Activated naive CD4-positive, alpha-beta T cell treated with anti-CD3 and anti-CD28 coated beads, Interleukin-2, amount 50 U/mL, for 72 hours (primary cell): ENCODE data around the gene DLG3. TPM values are rescaled to one million over a fixed set of nuclear protein-coding genes. Genes with fewer than 3 reads are reported as not detected.

Experiments used
- ATAC-seq, 2 donors: fragments of 150-1000 bp; cut with Tn5 transposase; 2 replicates each; pipeline ENCODE4 v1.10.0; 2021; ENCODE audit warnings: mild to moderate bottlenecking in 2 of 2, moderate library complexity in 2 of 2
- DNase-seq, 2 donors: peaks; one replicate each; pipeline ENCODE4 v3.0.0; 2021 to 2022; ENCODE audit warnings: low spot score in 2 of 2
- H3K27ac Mint-ChIP-seq, 2 donors: one replicate each; pipeline ENCODE4 v1.8.0; 2022; ENCODE audit warnings: mild to moderate bottlenecking in 2 of 2, mixed read lengths in 2 of 2
- H3K36me3 Mint-ChIP-seq, 2 donors: one replicate each; pipeline ENCODE4 v1.8.0; 2022; ENCODE audit warnings: mixed read lengths in 2 of 2
- H3K9me3 Mint-ChIP-seq, 2 donors: one replicate each; pipeline ENCODE4 v1.8.0; 2022; ENCODE audit warnings: mixed read lengths in 2 of 2
- total RNA-seq, 2 donors: library from RNA; stranded (reverse); gene quantifications; one replicate each; pipeline ENCODE4 v1.2.3, GENCODE V29; 2022

Gene DLG3
- total RNA-seq, 2 donors from 2014 or later: 7.9 to 27.0 TPM

- Mint-ChIP-seq H3K9me3 (no peaks in the 10 kb centered on the region), H3K36me3 (no peaks in the 10 kb centered on the region), H3K27ac (peak overlapping the region; percentile 84 to 95)
- DNase-seq (peak; percentile 72), ATAC-seq (peak; percentile 85 to 86)
Observed at GRCh38 chrX:70433848-70434351, 10.7 kb upstream of the DLG3 start.

DNA sequence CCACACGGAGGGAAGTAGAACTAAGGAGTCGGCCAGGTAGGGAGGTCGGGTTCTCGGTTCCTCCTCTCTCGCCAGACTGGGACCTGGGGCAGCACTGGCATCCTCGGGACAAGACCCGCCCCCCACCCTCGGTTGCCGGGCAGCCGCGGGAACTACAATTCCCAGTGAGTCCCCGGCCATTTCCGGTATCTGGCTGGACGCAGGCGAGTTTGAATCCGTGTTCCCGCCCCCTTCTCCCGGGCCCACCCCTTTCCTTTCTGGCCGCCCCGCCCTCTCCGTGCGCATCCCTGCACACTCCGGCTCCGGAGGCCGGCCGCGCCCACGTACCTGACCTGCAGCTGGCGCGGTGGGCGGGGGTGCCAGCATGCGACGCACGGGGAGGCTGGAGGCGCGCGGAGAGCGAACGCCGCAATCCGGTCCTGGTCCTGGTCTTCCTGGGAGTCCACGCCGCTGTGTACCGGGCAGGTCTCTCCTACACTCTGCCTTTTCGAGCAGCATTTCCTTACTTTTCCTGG is 10.2 kb upstream of the DLG3 start:
- H3K36me3 Mint-ChIP-seq: no peaks in the 10 kb centered on the region
- ATAC-seq (peak; percentile 72 to 75), DNase-seq (peak in 1 of 2 donors; percentile 39)
- H3K27ac Mint-ChIP-seq: peak overlapping the region; percentile 84 to 95
- no peaks in the 10 kb centered on the region for H3K9me3 Mint-ChIP-seq

DNA sequence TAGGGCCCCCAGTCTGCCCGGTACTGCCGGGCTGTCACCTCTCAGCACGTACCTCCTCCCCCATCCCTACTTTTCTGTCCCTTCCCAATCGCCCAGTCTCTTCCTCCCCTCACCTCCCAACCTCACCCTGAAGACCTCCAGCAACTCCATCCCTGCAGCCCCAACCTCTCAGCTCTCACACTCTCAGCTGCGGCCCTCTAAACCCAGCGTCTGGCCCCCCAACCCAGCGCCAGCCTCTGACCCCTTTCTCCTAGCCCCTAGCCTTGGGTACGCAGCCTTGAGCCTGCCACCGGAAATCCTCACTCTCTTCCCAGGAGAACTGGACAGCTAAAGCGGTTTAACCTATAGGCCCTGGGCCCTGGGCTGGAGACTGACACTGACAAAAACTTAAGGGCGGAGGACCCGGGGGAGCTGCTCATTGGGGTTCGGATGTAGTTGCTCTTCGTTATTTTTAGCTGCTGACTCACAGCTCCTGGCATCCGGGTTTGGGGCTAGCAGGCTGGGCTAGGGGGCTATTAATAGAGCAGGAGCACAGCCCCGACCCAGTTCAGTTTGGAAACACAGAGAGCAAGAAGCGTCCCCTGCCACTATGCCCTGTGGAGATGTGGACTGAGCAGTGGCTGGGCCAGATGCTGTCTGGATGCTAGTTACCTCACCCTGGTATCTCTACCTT is 9.6 kb upstream of the DLG3 start:
- ATAC-seq (no peak), DNase-seq (no peak)
- H3K9me3 Mint-ChIP-seq: no peaks in the 10 kb centered on the region
- H3K36me3 Mint-ChIP-seq: no peaks in the 10 kb centered on the region
- H3K27ac Mint-ChIP-seq: no peak overlapping the region

DNA sequence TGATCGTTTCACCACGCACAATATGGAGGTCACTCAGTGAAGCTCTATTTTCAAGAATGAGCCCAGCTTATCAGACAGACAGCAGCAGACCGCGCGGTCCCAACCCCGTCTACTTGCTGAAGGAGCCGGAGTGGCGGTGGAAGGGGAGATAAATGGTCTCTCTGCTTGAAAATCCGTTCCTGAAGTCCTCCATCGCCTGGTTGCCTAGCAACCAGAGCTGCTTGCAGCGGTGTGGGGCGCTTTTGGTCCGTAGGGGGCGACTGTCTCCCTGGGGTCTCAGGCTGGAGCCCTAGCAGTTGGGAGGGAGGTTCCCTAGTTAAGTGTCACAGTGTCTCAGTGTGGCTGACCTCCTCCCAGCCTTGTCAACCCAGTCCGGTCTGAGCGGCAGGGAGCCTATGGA is 8.3 kb upstream of the DLG3 start:
- Mint-ChIP-seq H3K36me3 (no peaks in the 10 kb centered on the region), H3K27ac (no peak overlapping the region), H3K9me3 (no peaks in the 10 kb centered on the region)
- DNase-seq (no peak), ATAC-seq (no peak)

DNA sequence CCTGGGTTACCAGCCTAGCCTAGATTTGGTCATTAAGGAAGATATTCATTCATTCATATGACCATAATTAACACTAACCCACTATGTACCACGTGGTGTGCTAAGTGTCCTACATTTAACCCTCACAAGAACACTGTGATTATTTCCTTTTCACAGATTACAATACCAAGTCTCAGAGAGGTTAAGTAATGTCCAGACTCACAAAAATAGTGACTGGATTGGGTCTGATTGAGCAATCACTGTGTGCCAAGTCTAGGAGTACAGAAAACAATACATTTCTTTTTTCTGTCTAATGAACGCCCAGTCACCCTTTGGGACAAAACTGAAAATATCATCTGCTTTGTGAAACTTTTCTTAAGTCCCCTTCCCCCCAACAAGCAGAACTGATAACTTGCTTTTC is 7.6 kb upstream of the DLG3 start:
- Mint-ChIP-seq H3K9me3 (no peaks in the 10 kb centered on the region), H3K27ac (no peak overlapping the region), H3K36me3 (no peaks in the 10 kb centered on the region)
- DNase-seq (no peak), ATAC-seq (no peak)

DNA sequence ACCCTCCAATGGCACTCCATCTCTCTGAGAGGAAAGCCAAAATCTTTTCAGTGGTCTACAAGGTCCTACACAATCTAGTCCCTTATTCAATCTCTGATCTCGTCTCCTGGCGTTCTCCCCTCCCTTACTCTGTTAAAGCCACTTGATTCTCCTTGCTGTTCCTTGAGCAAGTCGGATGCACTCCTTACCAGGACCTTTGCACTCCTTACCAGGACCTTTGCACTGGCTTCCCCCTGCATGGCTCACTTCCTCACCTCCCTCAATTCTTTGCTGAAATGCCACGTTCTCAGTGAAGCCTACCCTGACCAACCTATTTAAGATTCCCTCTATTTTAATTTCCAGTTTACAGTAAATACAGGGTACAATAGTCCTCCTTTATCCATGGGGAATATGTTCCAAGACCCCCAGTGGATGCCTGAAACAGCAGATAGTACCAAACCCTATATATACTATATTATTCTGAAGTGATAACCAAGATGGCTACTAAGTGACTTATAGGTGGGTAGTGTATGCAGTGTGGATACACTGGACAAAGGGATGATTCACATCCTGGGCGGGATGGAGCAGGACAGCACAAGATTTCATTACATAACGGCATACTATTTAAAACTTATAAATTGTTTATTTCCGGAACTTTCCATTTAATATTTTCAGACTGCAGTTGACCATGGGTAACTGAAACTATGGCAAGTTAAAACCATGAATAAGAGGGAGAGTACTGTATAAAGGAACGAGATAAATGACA is 6.5 kb upstream of the DLG3 start:
- H3K9me3 Mint-ChIP-seq: no peaks in the 10 kb centered on the region
- no peak for DNase-seq
- no peak for ATAC-seq
- H3K36me3 Mint-ChIP-seq: no peaks in the 10 kb centered on the region
- no peak overlapping the region for H3K27ac Mint-ChIP-seq

DNA sequence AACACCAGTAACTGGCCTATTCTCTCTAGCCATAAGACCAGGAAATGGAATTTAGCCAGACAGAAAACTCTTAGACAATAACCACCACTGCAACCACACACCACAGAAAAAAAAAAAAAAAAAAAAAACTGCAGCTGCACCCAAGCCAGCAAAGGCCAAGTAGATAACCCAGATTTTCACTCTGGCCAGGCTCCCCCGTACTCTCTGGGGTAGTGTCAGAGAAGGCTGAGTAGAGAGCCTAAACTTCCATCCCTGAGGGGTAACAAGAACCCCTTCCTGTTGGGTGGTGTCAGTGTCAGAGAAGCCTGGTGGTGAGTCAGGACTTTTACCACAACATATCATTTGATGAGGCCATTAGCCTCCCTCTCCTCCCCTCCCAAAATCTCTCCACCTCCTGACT is 5.6 kb upstream of the DLG3 start:
- H3K9me3 Mint-ChIP-seq: no peaks in the 10 kb centered on the region
- DNase-seq: no peak
- peak; percentile 28 to 36 for ATAC-seq
- H3K36me3 Mint-ChIP-seq: no peaks in the 10 kb centered on the region
- H3K27ac Mint-ChIP-seq: no peak overlapping the region

GRCh38 chrX:70442224-70442623 is 2.4 kb upstream of the DLG3 start:
- ATAC-seq: no peak
- H3K27ac Mint-ChIP-seq: no peak overlapping the region

GRCh38 chrX:70444946-70445656 is 466 bp downstream of the DLG3 start:
- H3K36me3 Mint-ChIP-seq: no peaks in the 10 kb centered on the region
- no peaks in the 10 kb centered on the region for H3K9me3 Mint-ChIP-seq
- no peak for DNase-seq
- H3K27ac Mint-ChIP-seq: no peak overlapping the region
- peak in 1 of 2 donors; percentile 52 for ATAC-seq

More at GRCh38 chrX:70442224-70442623, 2.4 kb upstream of the DLG3 start:
- Mint-ChIP-seq H3K36me3 (no peaks in the 10 kb centered on the region), H3K9me3 (no peaks in the 10 kb centered on the region)
- no peak for DNase-seq

GRCh38 chrX:70445951-70446350 is 1.3 kb downstream of the DLG3 start:
- no peak for ATAC-seq
- no peak for DNase-seq
- no peaks in the 10 kb centered on the region for H3K36me3 Mint-ChIP-seq
- no peak overlapping the region for H3K27ac Mint-ChIP-seq
- no peaks in the 10 kb centered on the region for H3K9me3 Mint-ChIP-seq

DNA sequence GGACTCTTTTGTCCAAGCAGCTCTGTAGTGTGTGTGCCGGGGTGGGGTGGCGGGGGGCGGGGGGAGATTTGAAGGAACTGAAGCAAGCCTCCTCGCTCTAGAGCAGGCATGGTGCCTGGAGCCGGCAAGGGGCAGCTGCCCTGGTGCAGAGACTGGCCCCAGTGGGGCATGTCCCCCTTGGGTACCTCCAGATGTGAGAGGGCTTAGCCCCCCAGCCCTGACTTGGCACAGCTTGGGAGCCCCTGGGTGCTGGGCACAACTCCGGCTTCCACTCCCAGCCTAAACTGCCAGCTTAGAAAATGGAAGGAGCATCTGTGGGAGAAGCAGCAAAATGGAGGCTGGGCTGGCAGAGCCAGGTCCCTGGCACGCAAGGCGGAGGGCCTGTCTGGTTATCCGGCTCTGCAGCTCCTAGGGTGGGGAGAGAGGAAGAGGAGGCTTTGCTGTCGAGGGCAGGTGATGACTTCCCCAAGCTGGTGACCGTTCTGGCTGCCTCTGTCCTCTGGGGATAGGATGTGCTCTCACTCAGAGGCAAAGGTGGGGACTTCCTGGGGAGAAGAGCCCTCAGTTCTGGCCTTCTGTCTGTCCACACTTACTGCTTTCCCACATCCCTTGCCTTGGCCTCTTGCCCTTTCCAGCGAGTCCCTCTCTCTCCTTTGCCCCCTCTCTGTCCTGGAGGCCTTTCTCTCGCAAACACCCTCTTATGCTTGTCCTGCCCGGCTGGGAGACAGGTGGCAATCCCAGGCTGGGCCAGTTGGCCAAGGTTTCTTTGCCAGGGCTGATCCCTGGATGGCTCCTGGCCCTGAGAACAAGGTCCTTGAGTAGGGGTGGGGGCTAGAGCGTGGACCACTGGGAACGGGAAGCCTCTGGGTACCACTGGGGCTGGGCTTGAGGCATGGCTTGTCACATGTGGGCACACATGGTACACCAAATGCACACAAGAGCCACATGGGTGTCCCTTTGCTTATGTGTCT is 2.0 kb downstream of the DLG3 start:
- no peak for ATAC-seq

DNA sequence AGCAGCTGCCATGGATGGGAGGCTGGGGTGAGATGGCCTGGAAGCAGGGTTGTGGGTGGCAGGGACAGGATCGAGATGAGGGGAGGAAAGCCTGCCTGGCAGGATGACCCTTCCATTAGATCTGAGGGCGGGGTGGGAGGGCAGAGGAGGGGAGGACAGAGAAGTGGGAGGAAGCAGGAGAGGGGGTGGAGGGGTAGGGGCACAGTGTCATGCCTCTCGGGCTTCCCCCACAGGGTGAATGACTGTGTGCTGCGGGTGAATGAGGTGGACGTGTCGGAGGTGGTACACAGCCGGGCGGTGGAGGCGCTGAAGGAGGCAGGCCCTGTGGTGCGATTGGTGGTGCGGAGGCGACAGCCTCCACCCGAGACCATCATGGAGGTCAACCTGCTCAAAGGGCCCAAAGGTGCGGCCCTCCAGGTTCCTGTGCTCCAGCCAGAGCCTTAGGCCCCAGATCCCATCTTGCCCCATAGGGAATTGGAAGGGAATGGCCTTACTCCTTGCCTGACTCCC is 4.9 kb downstream of the DLG3 start:
- no peaks in the 10 kb centered on the region for H3K9me3 Mint-ChIP-seq
- ATAC-seq (no peak), DNase-seq (no peak)
- no peaks in the 10 kb centered on the region for H3K36me3 Mint-ChIP-seq
- no peak overlapping the region for H3K27ac Mint-ChIP-seq

More for the DNA sequence above, 2.0 kb downstream of the DLG3 start:
- no peaks in the 10 kb centered on the region for H3K9me3 Mint-ChIP-seq
- H3K36me3 Mint-ChIP-seq: no peaks in the 10 kb centered on the region
- H3K27ac Mint-ChIP-seq: no peak overlapping the region
- no peak for DNase-seq

GRCh38 chrX:70452143-70452733 is 7.6 kb downstream of the DLG3 start:
- ATAC-seq (peak in 1 of 2 donors; percentile 30), DNase-seq (peak in 1 of 2 donors; percentile 50)
- H3K27ac Mint-ChIP-seq: no peak overlapping the region
- no peaks in the 10 kb centered on the region for H3K9me3 Mint-ChIP-seq
- H3K36me3 Mint-ChIP-seq: peaks cover 0 to 6% of the 10 kb centered on the region in 2 donors

- no peak overlapping the region for H3K27ac Mint-ChIP-seq
- peaks cover 0 to 6% of the 10 kb centered on the region in 2 donors for H3K36me3 Mint-ChIP-seq
- DNase-seq (no peak), ATAC-seq (peak in 1 of 2 donors; percentile 6)
- no peaks in the 10 kb centered on the region for H3K9me3 Mint-ChIP-seq
Observed at GRCh38 chrX:70453024-70453618, 8.5 kb downstream of the DLG3 start.
